ENCODE results near the gene NPM1. TPM values are rescaled to one million over a fixed set of nuclear protein-coding genes. Genes with fewer than 3 reads are reported as not detected.

Gene NPM1
- total RNA-seq, 1 experiment from 2014 or later, result 3,122 TPM

DNA sequence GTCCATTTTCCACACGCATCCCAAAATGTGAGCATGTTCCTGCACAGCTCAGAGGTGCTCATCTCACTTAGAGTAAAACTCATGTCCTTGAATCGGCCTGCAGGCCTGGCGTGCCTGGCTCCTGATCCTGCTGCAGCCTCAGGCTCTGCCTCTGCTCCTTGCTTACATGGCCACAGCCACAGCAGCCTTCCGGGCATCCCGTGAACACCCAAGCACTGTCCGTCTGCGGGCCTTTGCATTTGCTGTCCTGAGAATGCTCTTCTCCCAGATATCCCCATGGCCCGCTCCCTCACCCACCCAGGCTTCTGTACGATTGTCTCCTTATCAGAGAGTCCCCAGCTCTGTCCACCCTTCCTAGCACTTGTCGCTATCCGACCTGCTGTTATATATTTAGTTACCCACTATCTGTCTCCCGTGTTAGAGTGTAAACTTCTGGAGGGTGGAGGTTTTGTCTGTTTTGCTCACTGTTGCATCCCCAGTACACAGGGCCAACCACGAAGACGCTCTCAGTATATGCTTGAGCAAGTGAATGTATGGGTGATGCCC, 53.7 kb downstream of the NPM1 start:
- Histone ChIP-seq H4K91ac (ENCODE audit: insufficient read length, low read depth, low read length) (no peak overlapping the region), H2BK20ac (ENCODE audit: low read depth, low read length, poor library complexity, severe bottlenecking) (no peak overlapping the region), H3K9me3 (ENCODE audit: control insufficient read depth, low read depth, low read length) (no peaks in the 10 kb centered on the region), H3K79me1 (ENCODE audit: insufficient read depth, low read depth, low read length, poor library complexity, severe bottlenecking) (no peaks in the 10 kb centered on the region), H2AK5ac (ENCODE audit: insufficient read length, low read length) (no peak overlapping the region), H3K4me1 (ENCODE audit: insufficient read depth, low read length) (peaks cover 7% of the 10 kb centered on the region; the same call in 1 of the 2 replicates), H2BK15ac (ENCODE audit: low read depth, low read length) (no peak overlapping the region), H3T11ph (ENCODE audit: low read length) (no peak overlapping the region), H2AFZ (ENCODE audit: low read length) (no peak overlapping the region), H2BK5ac (ENCODE audit: insufficient read length, low read length) (no peak overlapping the region), H4K20me1 (ENCODE audit: control insufficient read depth, insufficient read depth, insufficient read length) (no peaks in the 10 kb centered on the region), H3K9ac (ENCODE audit: extremely low read depth, insufficient read length, low read length) (no peak overlapping the region), H3K14ac (ENCODE audit: insufficient read depth, low read length) (no peak overlapping the region; the same call in 1 of the 2 replicates), H2BK12ac (ENCODE audit: insufficient read length, low read depth, low read length) (no peak overlapping the region), H4K5ac (ENCODE audit: insufficient read length, low read depth, low read length) (no peak overlapping the region), H3K18ac (ENCODE audit: insufficient read length, low read depth, low read length) (no peak overlapping the region), H3K27me3 (ENCODE audit: insufficient read depth, low read length) (no peaks in the 10 kb centered on the region), H2BK120ac (ENCODE audit: low read depth, low read length, poor library complexity, severe bottlenecking) (no peak overlapping the region), H4K8ac (replicated peaks; ENCODE audit: insufficient read length, low read depth, low read length) (no peak overlapping the region), H3K27ac (ENCODE audit: insufficient read length, low read depth, low read length) (no peak overlapping the region), H3K23me2 (ENCODE audit: insufficient read length, low read depth, low read length, poor library complexity, severe bottlenecking) (peaks cover 2% of the 10 kb centered on the region), H3K4me2 (ENCODE audit: insufficient read depth, insufficient read length, low read length) (no peak overlapping the region), H3K4ac (ENCODE audit: low read depth, low read length) (no peak overlapping the region), H3K56ac (ENCODE audit: insufficient read length, low read depth, low read length) (no peak overlapping the region), H3K79me2 (ENCODE audit: insufficient read depth, low read length) (no peaks in the 10 kb centered on the region), H3K23ac (ENCODE audit: insufficient read length, low read depth, low read length) (no peak overlapping the region)
- Mint-ChIP-seq H3K27me3 (ENCODE audit: low read depth) (peaks cover 9% of the 10 kb centered on the region), H3K9me3 (no peaks in the 10 kb centered on the region), H3K4me1 (peaks cover 21 to 38% of the 10 kb centered on the region in 2 experiments), H3K36me3 (ENCODE audit: insufficient read depth in 1 of 3, low read depth in 3 of 3) (no peaks in the 10 kb centered on the region), H3K27ac (no peak overlapping the region; a peak in 1 of 7 replicates), H3K4me3 (no peak overlapping the region)
- no CpG with 5 or more reads among the region's 14 CpGs for WGBS (ENCODE audit: extremely low coverage, insufficient read length, low lambda C conversion rate)
- DNase-seq, result no peak
- no peak for TF ChIP-seq CTCF (conservative IDR thresholded peaks at IDR 0.05)
